ENCODE measurements around the gene ALDH3B2.

GRCh38 chr11:67649634-67650510 lies 24.6 kb downstream of the ALDH3B2 start:
- no peak; the same call in 1 of the 2 replicates for TF ChIP-seq POLR2AphosphoS5 (IDR thresholded peaks at IDR 0.05; ENCODE audit: low read depth)
- no peak for TF ChIP-seq GABPA (IDR thresholded peaks at IDR 0.05; ENCODE audit: low read depth)
